MM.1S (cell line): Measurements from ENCODE around the gene CIBAR2.

ENCODE experiments used
- EZH2 ChIP-seq: fragments of 300-600 bp; sonication (generic); optimal IDR thresholded peaks from 2 replicates; pipeline ENCODE3; 2017; ENCODE audit warnings: low read depth, mild to moderate bottlenecking, antibody characterized with exemption, low read length, mixed read lengths
- EZH2phosphoT487 ChIP-seq: fragments of 300-600 bp; sonication (generic); IDR thresholded peaks from 2 replicates; pipeline ENCODE4 v1.6.1; 2018; ENCODE audit warnings: antibody characterized with exemption, low read length
- TF ChIP-seq, protein P1 (sequence below): fragments of 300-600 bp; sonication (generic); IDR thresholded peaks from 2 replicates; pipeline ENCODE4 v1.5.1; 2016; ENCODE audit warnings: antibody characterized with exemption, low read length, mixed read lengths

GRCh38 chr16:85104147-85104546, 8.1 kb downstream of the CIBAR2 start:
- TF ChIP-seq, protein P1, sequence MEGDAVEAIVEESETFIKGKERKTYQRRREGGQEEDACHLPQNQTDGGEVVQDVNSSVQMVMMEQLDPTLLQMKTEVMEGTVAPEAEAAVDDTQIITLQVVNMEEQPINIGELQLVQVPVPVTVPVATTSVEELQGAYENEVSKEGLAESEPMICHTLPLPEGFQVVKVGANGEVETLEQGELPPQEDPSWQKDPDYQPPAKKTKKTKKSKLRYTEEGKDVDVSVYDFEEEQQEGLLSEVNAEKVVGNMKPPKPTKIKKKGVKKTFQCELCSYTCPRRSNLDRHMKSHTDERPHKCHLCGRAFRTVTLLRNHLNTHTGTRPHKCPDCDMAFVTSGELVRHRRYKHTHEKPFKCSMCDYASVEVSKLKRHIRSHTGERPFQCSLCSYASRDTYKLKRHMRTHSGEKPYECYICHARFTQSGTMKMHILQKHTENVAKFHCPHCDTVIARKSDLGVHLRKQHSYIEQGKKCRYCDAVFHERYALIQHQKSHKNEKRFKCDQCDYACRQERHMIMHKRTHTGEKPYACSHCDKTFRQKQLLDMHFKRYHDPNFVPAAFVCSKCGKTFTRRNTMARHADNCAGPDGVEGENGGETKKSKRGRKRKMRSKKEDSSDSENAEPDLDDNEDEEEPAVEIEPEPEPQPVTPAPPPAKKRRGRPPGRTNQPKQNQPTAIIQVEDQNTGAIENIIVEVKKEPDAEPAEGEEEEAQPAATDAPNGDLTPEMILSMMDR: no peak
- no peak for TF ChIP-seq EZH2
- TF ChIP-seq EZH2phosphoT487: no peak
